GM12892 (cell line): ENCODE measurements around the gene MANSC4.

Experiments used
- POLR2A ChIP-seq: IDR thresholded peaks from 2 replicates; pipeline ENCODE4 v1.6.1; 2011; ENCODE audit warnings: low read depth, low read length, control low read depth
- POLR2AphosphoS5 ChIP-seq: IDR thresholded peaks from 2 replicates; pipeline ENCODE4 v1.6.1; 2011; ENCODE audit warnings: low read depth, low read length, control low read depth

- TF ChIP-seq POLR2AphosphoS5 (no peak), POLR2A (no peak)
Observed at GRCh38 chr12:27733052-27733656, 46.9 kb downstream of the MANSC4 start.
